ENCODE measurements around the gene ACAP3.

Gene ACAP3

GRCh38 chr1:1292851-1293250 lies 14.9 kb downstream of the ACAP3 start:
- no peak overlapping the region for H2BK15ac ChIP-seq (ENCODE audit: low read length)
- H3K18ac ChIP-seq (ENCODE audit: low read length): peak overlapping the region; percentile 57
- H2AK5ac ChIP-seq (ENCODE audit: low read depth, low read length): no peak overlapping the region
- H4K8ac ChIP-seq (ENCODE audit: low read depth, low read length): no peak overlapping the region
- H2BK12ac ChIP-seq (ENCODE audit: low read length): no peak overlapping the region
- DNase-seq (ENCODE audit: low spot score): no peak
- no peak overlapping the region for H3K27ac ChIP-seq (replicated peaks; ENCODE audit: low read length)
- peaks cover 3 to 28% of the 10 kb centered on the region in 2 donors for H3K36me3 ChIP-seq (replicated peaks in 1 of 2; ENCODE audit: control insufficient read depth in 2 of 2, insufficient read depth in 2 of 2, low read length in 2 of 2)
- H4K91ac ChIP-seq (ENCODE audit: low read depth, low read length, poor library complexity): no peak overlapping the region
- no peaks in the 10 kb centered on the region for H3K27me3 ChIP-seq (ENCODE audit: control insufficient read depth in 3 of 3, insufficient read depth in 3 of 3, low read depth in 1 of 3, low read length in 3 of 3)
- H2BK5ac ChIP-seq (ENCODE audit: low read length): no peak overlapping the region
- no peaks in the 10 kb centered on the region for H3K4me1 ChIP-seq (ENCODE audit: control insufficient read depth in 2 of 2, insufficient read depth in 1 of 2, low read depth in 1 of 2, low read length in 2 of 2)
- no CpG with 5 or more reads among the region's 18 CpGs for WGBS, 2 donors (ENCODE audit: extremely low coverage in 2 of 2, insufficient read length in 2 of 2, insufficient replicate concordance in 1 of 2)
- H3K23ac ChIP-seq (ENCODE audit: low read depth, low read length, poor library complexity): peak overlapping the region; percentile 85
- H3K9me3 ChIP-seq (replicated peaks in 1 of 2; ENCODE audit: control insufficient read depth in 2 of 2, insufficient read depth in 1 of 2, low read depth in 1 of 2, low read length in 2 of 2): peaks cover 0 to 3% of the 10 kb centered on the region in 2 donors
- peaks cover 6% of the 10 kb centered on the region for H3K79me1 ChIP-seq (ENCODE audit: low read depth, low read length)
- no peak overlapping the region for H3K4me3 ChIP-seq (ENCODE audit: low read length in 2 of 2)
- no peak overlapping the region for H3K14ac ChIP-seq (ENCODE audit: low read length)
- no peak overlapping the region for H2AFZ ChIP-seq (ENCODE audit: low read length)
- H2BK120ac ChIP-seq (ENCODE audit: low read depth, low read length): no peak overlapping the region
- no peak overlapping the region for H3K4ac ChIP-seq (ENCODE audit: low read length)
- no peak overlapping the region for H3K4me2 ChIP-seq (ENCODE audit: insufficient read depth, low read length, poor library complexity, severe bottlenecking)
- no peak overlapping the region for H3K9ac ChIP-seq (ENCODE audit: low read depth, low read length, poor library complexity)

- no peak overlapping the region for H3K27ac ChIP-seq (replicated peaks; ENCODE audit: low read length)
- no peak for DNase-seq (ENCODE audit: low spot score)
- H2AK5ac ChIP-seq (ENCODE audit: low read depth, low read length): peak overlapping the region; percentile 61
- H4K8ac ChIP-seq (ENCODE audit: low read depth, low read length): no peak overlapping the region
- no peak overlapping the region for H3K4me3 ChIP-seq (ENCODE audit: low read length in 2 of 2)
- H2BK12ac ChIP-seq (ENCODE audit: low read length): no peak overlapping the region
- H4K91ac ChIP-seq (ENCODE audit: low read depth, low read length, poor library complexity): no peak overlapping the region
- H3K14ac ChIP-seq (ENCODE audit: low read length): no peak overlapping the region
- H3K4me1 ChIP-seq (ENCODE audit: control insufficient read depth in 2 of 2, insufficient read depth in 1 of 2, low read depth in 1 of 2, low read length in 2 of 2): no peaks in the 10 kb centered on the region
- H2BK15ac ChIP-seq (ENCODE audit: low read length): no peak overlapping the region
- no CpG with 5 or more reads among the region's 9 CpGs for WGBS, 2 donors (ENCODE audit: extremely low coverage in 2 of 2, insufficient read length in 2 of 2, insufficient replicate concordance in 1 of 2)
- H3K9me3 ChIP-seq (replicated peaks in 1 of 2; ENCODE audit: control insufficient read depth in 2 of 2, insufficient read depth in 1 of 2, low read depth in 1 of 2, low read length in 2 of 2): peaks cover 0 to 3% of the 10 kb centered on the region in 2 donors
- H3K9ac ChIP-seq (ENCODE audit: low read depth, low read length, poor library complexity): no peak overlapping the region
- no peak overlapping the region for H3K23ac ChIP-seq (ENCODE audit: low read depth, low read length, poor library complexity)
- H2BK5ac ChIP-seq (ENCODE audit: low read length): no peak overlapping the region
- H3K4ac ChIP-seq (ENCODE audit: low read length): no peak overlapping the region
- no peak overlapping the region for H3K4me2 ChIP-seq (ENCODE audit: insufficient read depth, low read length, poor library complexity, severe bottlenecking)
- peaks cover 6% of the 10 kb centered on the region for H3K79me1 ChIP-seq (ENCODE audit: low read depth, low read length)
- no peak overlapping the region for H3K18ac ChIP-seq (ENCODE audit: low read length)
- H2AFZ ChIP-seq (ENCODE audit: low read length): no peak overlapping the region
- no peak overlapping the region for H2BK120ac ChIP-seq (ENCODE audit: low read depth, low read length)
- peaks cover 3 to 24% of the 10 kb centered on the region in 2 donors for H3K36me3 ChIP-seq (replicated peaks in 1 of 2; ENCODE audit: control insufficient read depth in 2 of 2, insufficient read depth in 2 of 2, low read length in 2 of 2)
- H3K27me3 ChIP-seq (ENCODE audit: control insufficient read depth in 3 of 3, insufficient read depth in 3 of 3, low read depth in 1 of 3, low read length in 3 of 3): no peaks in the 10 kb centered on the region
Observed at GRCh38 chr1:1292442-1292779, 15.3 kb downstream of the ACAP3 start.

- peak overlapping the region; percentile 87 for H4K8ac ChIP-seq (ENCODE audit: low read depth, low read length)
- no peaks in the 10 kb centered on the region for H3K27me3 ChIP-seq (ENCODE audit: control insufficient read depth in 3 of 3, insufficient read depth in 3 of 3, low read depth in 1 of 3, low read length in 3 of 3)
- H3K4me3 ChIP-seq (ENCODE audit: low read length in 2 of 2): no peak overlapping the region
- H2BK15ac ChIP-seq (ENCODE audit: low read length): peak overlapping the region; percentile 95
- peak overlapping the region; percentile 97 for H2AK5ac ChIP-seq (ENCODE audit: low read depth, low read length)
- no peaks in the 10 kb centered on the region for H3K4me1 ChIP-seq (ENCODE audit: control insufficient read depth in 2 of 2, insufficient read depth in 1 of 2, low read depth in 1 of 2, low read length in 2 of 2)
- peaks cover 0 to 2% of the 10 kb centered on the region in 2 donors for H3K9me3 ChIP-seq (replicated peaks in 1 of 2; ENCODE audit: control insufficient read depth in 2 of 2, insufficient read depth in 1 of 2, low read depth in 1 of 2, low read length in 2 of 2)
- H3K23ac ChIP-seq (ENCODE audit: low read depth, low read length, poor library complexity): peak overlapping the region; percentile 89
- no peak overlapping the region for H2BK120ac ChIP-seq (ENCODE audit: low read depth, low read length)
- H4K91ac ChIP-seq (ENCODE audit: low read depth, low read length, poor library complexity): peak overlapping the region; percentile 95
- H2BK12ac ChIP-seq (ENCODE audit: low read length): no peak overlapping the region
- DNase-seq (ENCODE audit: low spot score): no peak
- no peak overlapping the region for H2AFZ ChIP-seq (ENCODE audit: low read length)
- peaks cover 6% of the 10 kb centered on the region for H3K79me1 ChIP-seq (ENCODE audit: low read depth, low read length)
- H3K14ac ChIP-seq (ENCODE audit: low read length): peak overlapping the region; percentile 38
- H3K27ac ChIP-seq (replicated peaks; ENCODE audit: low read length): no peak overlapping the region
- H3K18ac ChIP-seq (ENCODE audit: low read length): peak overlapping the region; percentile 59
- H2BK5ac ChIP-seq (ENCODE audit: low read length): peak overlapping the region; percentile 60
- no peak overlapping the region for H3K4me2 ChIP-seq (ENCODE audit: insufficient read depth, low read length, poor library complexity, severe bottlenecking)
- peaks cover 2 to 23% of the 10 kb centered on the region in 2 donors for H3K36me3 ChIP-seq (replicated peaks in 1 of 2; ENCODE audit: control insufficient read depth in 2 of 2, insufficient read depth in 2 of 2, low read length in 2 of 2)
- WGBS, 2 donors (ENCODE audit: extremely low coverage in 2 of 2, insufficient read length in 2 of 2, insufficient replicate concordance in 1 of 2): no CpG with 5 or more reads among the region's 45 CpGs
- H3K9ac ChIP-seq (ENCODE audit: low read depth, low read length, poor library complexity): peak overlapping the region; percentile 77
- peak overlapping the region; percentile 41 for H3K4ac ChIP-seq (ENCODE audit: low read length)
Observed at GRCh38 chr1:1291548-1292441, 15.9 kb downstream of the ACAP3 start.

- Histone ChIP-seq H3K27me3 (ENCODE audit: control insufficient read depth in 3 of 3, insufficient read depth in 3 of 3, low read depth in 1 of 3, low read length in 3 of 3) (no peaks in the 10 kb centered on the region), H2BK5ac (ENCODE audit: low read length) (peak overlapping the region; percentile 60), H4K8ac (ENCODE audit: low read depth, low read length) (no peak overlapping the region), H2AFZ (ENCODE audit: low read length) (no peak overlapping the region), H3K4ac (ENCODE audit: low read length) (no peak overlapping the region), H3K79me1 (ENCODE audit: low read depth, low read length) (peaks cover 10% of the 10 kb centered on the region), H3K9ac (ENCODE audit: low read depth, low read length, poor library complexity) (peak overlapping the region; percentile 21), H3K14ac (ENCODE audit: low read length) (no peak overlapping the region), H4K91ac (ENCODE audit: low read depth, low read length, poor library complexity) (no peak overlapping the region), H3K36me3 (replicated peaks in 1 of 2; ENCODE audit: control insufficient read depth in 2 of 2, insufficient read depth in 2 of 2, low read length in 2 of 2) (peaks cover 0 to 16% of the 10 kb centered on the region in 2 donors), H3K4me2 (ENCODE audit: insufficient read depth, low read length, poor library complexity, severe bottlenecking) (no peak overlapping the region), H3K18ac (ENCODE audit: low read length) (peak overlapping the region; percentile 3), H3K23ac (ENCODE audit: low read depth, low read length, poor library complexity) (peak overlapping the region; percentile 89), H3K9me3 (replicated peaks in 1 of 2; ENCODE audit: control insufficient read depth in 2 of 2, insufficient read depth in 1 of 2, low read depth in 1 of 2, low read length in 2 of 2) (no peaks in the 10 kb centered on the region), H2BK120ac (ENCODE audit: low read depth, low read length) (no peak overlapping the region), H2AK5ac (ENCODE audit: low read depth, low read length) (peak overlapping the region; percentile 97), H3K27ac (replicated peaks; ENCODE audit: low read length) (no peak overlapping the region), H2BK15ac (ENCODE audit: low read length) (peak overlapping the region; percentile 67), H2BK12ac (ENCODE audit: low read length) (no peak overlapping the region), H3K4me1 (ENCODE audit: control insufficient read depth in 2 of 2, insufficient read depth in 1 of 2, low read depth in 1 of 2, low read length in 2 of 2) (no peaks in the 10 kb centered on the region), H3K4me3 (ENCODE audit: low read length in 2 of 2) (no peak overlapping the region)
- no peak for DNase-seq (ENCODE audit: low spot score)
- WGBS, 2 donors (ENCODE audit: extremely low coverage in 2 of 2, insufficient read length in 2 of 2, insufficient replicate concordance in 1 of 2): no CpG with 5 or more reads among the region's 28 CpGs
Observed at GRCh38 chr1:1291023-1291528, 16.7 kb downstream of the ACAP3 start.

Measured in neuronal stem cell (in vitro differentiated cells).